D721Med (cell line): ENCODE data around the gene DNER.

Source experiments
- DNase-seq: peaks from one replicate; pipeline ENCODE4 v3.0.0; 2011; ENCODE audit warnings: low spot score; ENCODE audit not compliant: insufficient read length
- FAIRE-seq: peaks from 2 replicates; lab custom pipeline; 2011; peaks lifted over from hg19 to GRCh38; lab: Jason Lieb, UNC
- TF ChIP-seq, protein P1 (sequence below): IDR thresholded peaks from 2 replicates; pipeline ENCODE4 v1.5.1; 2012; ENCODE audit warnings: mild to moderate bottlenecking, control low read depth; ENCODE audit not compliant: insufficient read depth; ENCODE audit errors: missing control alignments

DNER gene

DNA sequence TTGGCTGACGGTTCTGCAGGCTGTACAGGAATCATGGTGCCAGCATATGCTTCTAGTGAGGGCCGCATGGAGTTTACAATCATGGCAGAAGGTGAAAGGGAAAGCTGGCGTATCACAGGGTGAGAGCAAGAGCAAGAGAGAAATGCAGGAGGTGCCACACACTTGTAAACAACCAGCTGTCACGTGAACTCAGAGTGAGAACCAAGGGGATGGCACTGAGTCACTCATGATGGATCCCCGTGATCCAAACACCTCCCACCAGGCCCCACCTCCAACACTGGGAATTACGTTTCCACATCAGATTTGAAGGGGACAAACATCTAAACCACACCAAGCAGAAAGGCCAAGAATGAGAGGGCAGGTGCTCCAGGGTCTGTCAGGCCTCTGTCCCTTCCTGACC is 258.3 kb downstream of the DNER start:
- DNase-seq (no peak), FAIRE-seq (no peak)
- TF ChIP-seq, protein P1, sequence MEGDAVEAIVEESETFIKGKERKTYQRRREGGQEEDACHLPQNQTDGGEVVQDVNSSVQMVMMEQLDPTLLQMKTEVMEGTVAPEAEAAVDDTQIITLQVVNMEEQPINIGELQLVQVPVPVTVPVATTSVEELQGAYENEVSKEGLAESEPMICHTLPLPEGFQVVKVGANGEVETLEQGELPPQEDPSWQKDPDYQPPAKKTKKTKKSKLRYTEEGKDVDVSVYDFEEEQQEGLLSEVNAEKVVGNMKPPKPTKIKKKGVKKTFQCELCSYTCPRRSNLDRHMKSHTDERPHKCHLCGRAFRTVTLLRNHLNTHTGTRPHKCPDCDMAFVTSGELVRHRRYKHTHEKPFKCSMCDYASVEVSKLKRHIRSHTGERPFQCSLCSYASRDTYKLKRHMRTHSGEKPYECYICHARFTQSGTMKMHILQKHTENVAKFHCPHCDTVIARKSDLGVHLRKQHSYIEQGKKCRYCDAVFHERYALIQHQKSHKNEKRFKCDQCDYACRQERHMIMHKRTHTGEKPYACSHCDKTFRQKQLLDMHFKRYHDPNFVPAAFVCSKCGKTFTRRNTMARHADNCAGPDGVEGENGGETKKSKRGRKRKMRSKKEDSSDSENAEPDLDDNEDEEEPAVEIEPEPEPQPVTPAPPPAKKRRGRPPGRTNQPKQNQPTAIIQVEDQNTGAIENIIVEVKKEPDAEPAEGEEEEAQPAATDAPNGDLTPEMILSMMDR = no peak

DNA sequence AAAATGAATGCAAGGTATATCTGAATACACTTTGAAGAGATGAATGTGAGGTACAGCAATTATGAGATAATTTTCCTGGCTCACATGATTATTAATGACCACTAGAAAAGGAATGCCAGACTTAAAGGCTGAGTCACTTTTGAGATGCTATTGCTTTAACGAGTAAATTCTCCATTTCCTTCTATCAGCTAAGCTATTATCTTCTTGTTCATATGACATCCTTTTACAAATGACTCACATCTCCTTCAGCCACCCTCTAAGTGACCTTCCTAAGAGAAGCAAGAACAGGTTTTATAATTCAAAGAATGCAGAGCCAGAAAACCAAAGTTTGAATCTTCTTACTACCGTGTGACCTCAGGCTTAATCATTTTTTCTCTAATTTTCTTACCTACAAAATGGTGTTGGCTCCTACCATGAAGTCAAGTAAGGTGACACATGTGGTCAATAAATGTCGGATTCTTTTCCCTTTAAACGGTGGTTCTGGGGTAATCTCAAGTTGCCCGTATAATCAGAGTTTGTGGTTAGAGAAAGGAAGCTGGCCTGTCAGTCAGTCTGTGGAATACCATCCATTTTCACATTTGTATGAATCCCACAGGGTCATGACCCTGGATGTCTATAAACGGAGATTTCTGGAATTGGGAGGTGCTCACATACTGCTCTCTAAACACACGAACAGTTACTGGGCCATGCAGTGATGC is 259.3 kb downstream of the DNER start:
- no peak for FAIRE-seq
- no peak for DNase-seq
- TF ChIP-seq, protein P1 = no peak

DNA sequence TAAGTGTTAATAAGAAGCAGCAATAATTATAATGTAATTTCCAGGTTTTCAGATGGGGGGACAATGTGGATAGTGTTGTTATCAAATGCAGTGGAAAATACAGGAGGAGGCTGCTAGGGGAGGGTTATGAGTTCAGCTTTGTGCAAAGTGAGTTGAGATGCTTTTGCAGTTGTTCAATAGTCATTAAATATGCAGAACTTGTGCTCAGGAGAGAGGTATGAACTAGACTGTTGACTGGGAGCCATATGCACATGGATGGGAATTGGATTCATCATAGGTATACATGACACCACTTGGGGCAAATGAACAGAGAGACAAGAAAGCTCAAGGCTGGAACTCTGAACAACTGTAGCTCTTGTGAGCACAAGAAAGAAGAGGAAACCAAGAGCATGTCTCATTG is 261.1 kb downstream of the DNER start:
- TF ChIP-seq, protein P1 = no peak
- no peak for FAIRE-seq
- DNase-seq = no peak

DNA sequence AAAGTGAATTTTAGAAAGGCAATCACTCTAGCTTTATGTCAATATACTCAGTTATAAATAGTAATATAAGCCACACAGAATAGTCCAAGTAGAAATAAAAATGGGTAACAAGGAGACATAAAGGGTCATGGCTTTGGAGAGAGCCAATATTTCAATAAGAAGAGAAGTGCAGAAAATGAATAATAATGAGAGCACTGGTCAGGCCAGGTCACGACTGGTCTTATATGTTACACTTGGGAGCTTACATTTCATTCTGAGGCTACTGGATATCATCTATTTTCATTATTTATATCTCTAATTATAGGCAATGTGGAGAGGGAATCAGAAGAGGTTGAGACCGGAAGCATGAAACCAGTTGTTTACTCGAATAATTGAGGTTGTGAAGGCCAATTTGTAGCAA is 262.5 kb downstream of the DNER start:
- DNase-seq (no peak), FAIRE-seq (no peak)
- TF ChIP-seq, protein P1 = no peak

DNA sequence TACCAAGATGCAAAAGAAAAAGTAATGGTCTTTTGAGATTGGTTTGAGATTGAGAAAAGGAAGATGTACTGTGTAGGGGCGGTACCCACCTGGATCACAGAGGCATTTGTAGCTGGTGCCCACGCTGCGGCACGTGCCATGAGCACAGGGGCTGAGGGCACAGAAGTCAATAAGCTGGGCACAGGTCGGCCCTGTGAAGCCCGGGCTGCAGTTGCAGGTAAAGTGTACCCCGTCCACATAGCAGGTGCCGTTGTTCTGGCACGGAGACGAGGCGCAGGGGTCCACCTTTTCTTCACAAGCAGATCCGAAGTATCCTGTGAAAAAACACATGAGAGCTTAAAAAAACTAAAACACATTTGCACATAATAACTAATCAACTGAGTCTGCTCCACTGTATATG is 267.1 kb downstream of the DNER start:
- FAIRE-seq = no peak
- TF ChIP-seq, protein P1 = no peak
- DNase-seq = no peak

DNA sequence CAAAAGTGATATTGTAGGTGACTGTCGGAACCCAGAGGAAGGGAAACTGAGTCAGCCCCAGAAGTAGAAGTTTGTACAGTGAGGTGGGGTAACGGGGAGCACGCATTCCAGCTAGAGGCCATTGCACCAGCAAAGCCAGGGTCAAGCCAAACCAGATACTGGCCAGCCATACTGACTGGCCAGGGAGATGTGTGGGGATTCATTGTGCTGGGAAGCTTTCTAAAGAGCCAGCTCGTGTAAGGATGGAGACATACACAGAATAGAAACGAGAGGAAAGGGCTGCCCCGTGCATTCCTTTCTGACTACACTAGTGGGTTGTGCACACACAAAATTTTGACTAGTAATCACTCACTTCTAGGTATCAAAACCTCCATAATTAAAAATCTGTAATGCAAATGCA is 268.0 kb downstream of the DNER start:
- FAIRE-seq = no peak
- no peak for DNase-seq
- TF ChIP-seq, protein P1 = no peak

DNA sequence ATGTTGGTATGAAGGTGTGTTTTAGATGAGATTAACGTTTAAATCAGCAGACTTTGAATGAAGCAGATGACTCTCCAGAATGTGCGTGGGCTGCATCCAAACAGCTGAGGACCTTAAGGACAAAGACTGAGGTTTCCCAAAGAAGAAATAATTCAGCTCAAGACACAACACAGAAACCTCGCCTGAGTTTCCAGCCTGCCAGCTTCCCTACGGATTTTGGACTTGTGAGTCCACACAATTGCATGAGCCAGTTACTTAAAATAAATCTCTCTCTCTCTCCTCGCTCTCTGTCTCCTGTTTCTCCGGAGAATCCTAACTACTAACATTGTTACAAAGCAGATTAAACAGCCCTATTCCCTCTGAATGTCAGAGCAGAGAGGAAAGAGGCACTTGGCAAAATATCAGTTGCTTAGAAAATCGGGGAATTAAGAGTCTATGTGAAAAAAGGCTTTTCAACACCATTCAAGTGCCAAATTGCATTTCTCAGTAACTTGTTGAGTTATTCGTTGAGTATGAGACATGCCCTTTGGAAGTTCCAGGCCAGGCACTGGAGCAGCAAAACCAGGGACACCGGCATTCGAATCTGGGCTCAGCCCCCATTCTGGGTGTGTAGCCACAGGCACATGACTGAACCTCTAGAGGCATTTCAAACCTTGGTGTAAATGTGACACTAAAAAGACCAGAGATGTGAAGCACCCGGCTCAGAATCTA is 268.7 kb downstream of the DNER start:
- FAIRE-seq = no peak
- no peak for DNase-seq
- TF ChIP-seq, protein P1 = no peak
